AG04450 (cell line): ENCODE results near the gene HEY2. TPM values are rescaled to one million over a fixed set of nuclear protein-coding genes. Genes with fewer than 3 reads are reported as not detected.

Experiments
- CTCF ChIA-PET: fragments of 300-600, 350-600 bp; formaldehyde crosslinking; extraction: SDS; loops from one replicate; lab custom pipeline; 2022; ENCODE audit warnings: antibody characterized with exemption, inconsistent platforms; lab: Charles Lee
- POLR2A ChIA-PET: fragments of 350-600 bp; formaldehyde crosslinking; extraction: SDS; loops from one replicate; lab custom pipeline; 2021; ENCODE audit warnings: antibody characterized with exemption, inconsistent platforms; lab: Yijun Ruan, JAX
- DNase-seq: peaks from one replicate; pipeline ENCODE4 v3.0.0-alpha.2; 2011; ENCODE audit warnings: low read depth, low spot score
- H3K27ac ChIP-seq: one replicate; pipeline ENCODE4 v1.5.1; 2012; ENCODE audit warnings: low read depth, low read length, control low read depth
- H3K27me3 ChIP-seq: one replicate; pipeline ENCODE4 v1.6.0; 2012; ENCODE audit warnings: low read length; ENCODE audit not compliant: control insufficient read depth, insufficient read depth
- H3K4me3 ChIP-seq: 2 replicates; pipeline ENCODE4 v1.5.1; 2011; ENCODE audit warnings: mild to moderate bottlenecking, low read depth, low read length, control low read depth
- H3K9me3 ChIP-seq: 2 replicates; pipeline ENCODE4 v1.5.1; 2012; ENCODE audit warnings: low read length; ENCODE audit not compliant: control insufficient read depth, insufficient read depth
- CTCF ChIP-seq: IDR thresholded peaks from 2 replicates; pipeline ENCODE4 v1.5.1; 2011; ENCODE audit warnings: low read depth, low read length, control low read depth, inconsistent platforms
- polyA plus RNA-seq: library from polyadenylated mRNA; depleted of rRNA; stranded (reverse); fragments of >200 nt; gene quantifications from 2 replicates; pipeline ENCODE4 v1.2.3, GENCODE V29; 2011

The HEY2 gene
- polyA plus RNA-seq, 1 experiment, result not detected

GRCh38 chr6:125806813-125807212 lies 57.4 kb downstream of the HEY2 start:
- ChIA-PET CTCF (interaction anchor here (1.1 to 1.4 kb wide), 2 partner anchors 15 to 149 kb away, joined by 3 to 5 read pairs; no protein-coding TSS in a partner anchor), POLR2A (interaction anchor here (1.0 kb wide), 1 partner anchor 16 kb away, joined by 3 read pairs; the partner anchor contains the start of gene NCOA7)
- Histone ChIP-seq H3K27ac (no peak overlapping the region), H3K4me3 (no peak overlapping the region), H3K9me3 (no peaks in the 10 kb centered on the region), H3K27me3 (no peaks in the 10 kb centered on the region)
- no peak for TF ChIP-seq CTCF
- DNase-seq, result no peak

GRCh38 chr6:125807293-125807692 lies 57.9 kb downstream of the HEY2 start:
- no peak for DNase-seq
- ChIA-PET POLR2A (interaction anchor here (1.0 kb wide), 1 partner anchor 17 kb away, joined by 3 read pairs; the partner anchor contains the start of gene NCOA7), CTCF (interaction anchor here (1.1 to 1.4 kb wide), 2 partner anchors 16 to 149 kb away, joined by 3 to 5 read pairs; no protein-coding TSS in a partner anchor)
- Histone ChIP-seq H3K9me3 (no peaks in the 10 kb centered on the region), H3K4me3 (no peak overlapping the region), H3K27me3 (no peaks in the 10 kb centered on the region), H3K27ac (no peak overlapping the region)
- TF ChIP-seq CTCF, result no peak

GRCh38 chr6:125808060-125808459 lies 58.6 kb downstream of the HEY2 start:
- ChIA-PET POLR2A (no interaction called here), CTCF (interaction anchor here (1.4 kb wide), 1 partner anchor 17 kb away, joined by 5 read pairs; no protein-coding TSS in a partner anchor)
- no peaks in the 10 kb centered on the region for H3K9me3 ChIP-seq
- no peak overlapping the region for H3K4me3 ChIP-seq
- H3K27me3 ChIP-seq, result no peaks in the 10 kb centered on the region
- TF ChIP-seq CTCF, result no peak
- no peak for DNase-seq
- no peak overlapping the region for H3K27ac ChIP-seq

- no peak for DNase-seq
- no peak for TF ChIP-seq CTCF
- H3K27me3 ChIP-seq, result no peaks in the 10 kb centered on the region
- ChIA-PET POLR2A (no interaction called here), CTCF (no interaction called here)
- no peak overlapping the region for H3K4me3 ChIP-seq
- H3K9me3 ChIP-seq, result no peaks in the 10 kb centered on the region
- H3K27ac ChIP-seq, result no peak overlapping the region
These were observed 59.2 kb downstream of the HEY2 start for GRCh38 chr6:125808591-125808990.

GRCh38 chr6:125809570-125810170 lies 60.2 kb downstream of the HEY2 start:
- CTCF ChIA-PET, result no interaction called here

More at GRCh38 chr6:125809570-125810170, 60.2 kb downstream of the HEY2 start:
- Histone ChIP-seq H3K9me3 (no peaks in the 10 kb centered on the region), H3K27ac (no peak overlapping the region), H3K4me3 (no peak overlapping the region), H3K27me3 (no peaks in the 10 kb centered on the region)
- no peak for DNase-seq
- POLR2A ChIA-PET, result interaction anchor here (0.6 to 1.0 kb wide), 2 partner anchors 19 to 23 kb away, joined by 4 read pairs; partner anchors contain the start of gene NCOA7
- no peak for TF ChIP-seq CTCF
